ENCODE measurements around the gene LARGE1.

- TF ChIP-seq EZH2 (IDR thresholded peaks at IDR 0.05; ENCODE audit: low read length, missing control alignments): no peak
- no peak for TF ChIP-seq CTCF (conservative IDR thresholded peaks at IDR 0.05 in 1 of 2, IDR thresholded peaks at IDR 0.05 in 1 of 2; ENCODE audit: low read depth in 1 of 2, low read length in 2 of 2)
Observed at GRCh38 chr22:33932997-33933396, 12.7 kb upstream of the LARGE1 start.

Measured in fibroblast of lung (primary cell).